Pancreas (tissue), 10 donors: ENCODE results near the gene CTDNEP1. TPM values are rescaled to one million over a fixed set of nuclear protein-coding genes. Genes with fewer than 3 reads are reported as not detected.

Source experiments
- ATAC-seq, 4 donors: fragments of 200-7000 bp; cut with Tn5 transposase; one replicate each; pipeline versions ENCODE4 v1.8.0 to v1.9.1; 2020; ENCODE audit warnings: mild to moderate bottlenecking in 4 of 4, moderate library complexity in 4 of 4
- DNase-seq, 6 donors: peaks; one replicate each; pipeline ENCODE4 v3.0.0-alpha.2; 2020
- FAIRE-seq: peaks from 2 replicates; lab custom pipeline; 2012; peaks lifted over from hg19 to GRCh38; lab: Jason Lieb, UNC
- H3K27ac ChIP-seq, 4 donors: fragments of 200-600 bp; sonication (generic); 1 replicate in 3 of 4; 2 replicates in 1 of 4; pipeline versions ENCODE4 v1.5.0 to v1.8.0; 2020
- H3K27me3 ChIP-seq, 4 donors: fragments of 200-600 bp; one replicate each; pipeline ENCODE4 v1.8.0; 2021
- H3K36me3 ChIP-seq, 3 donors: fragments of 200-600 bp; sonication (generic) in 1 of 3; one replicate each; pipeline versions ENCODE4 v1.5.0 to v1.8.0; 2020 to 2021
- H3K4me1 ChIP-seq, 3 donors: fragments of 200-600 bp; one replicate each; pipeline ENCODE4 v1.8.0; 2021
- H3K4me3 ChIP-seq, 4 donors: fragments of 200-600 bp; sonication (generic) in 2 of 4; one replicate each; pipeline versions ENCODE4 v1.5.0 to v1.8.0; 2020 to 2021
- H3K9me3 ChIP-seq, 4 donors: fragments of 200-600 bp; one replicate each; pipeline ENCODE4 v1.8.0; 2021
- WGBS, 2 donors: extraction: QIAGEN DNeasy Blood & Tissue Kit; methylation state at CpG; one replicate each; pipeline ENCODE4 v1.1.7; 2013; 5-methylcytosine and 5-hydroxymethylcytosine counted together
- intact Hi-C, 3 donors: fragments of 100-400 bp; cut with DNase I; formaldehyde crosslinking; loops; one replicate each; pipeline versions ENCODE4 v1.11.1 to v1.14.2; 2022
- polyA plus RNA-seq, 2 donors: library from polyadenylated mRNA; stranded (reverse); fragments of 200-250 nt; gene quantifications; one replicate each; pipeline ENCODE4 v1.2.3, GENCODE V29; 2013
- total RNA-seq, 6 donors: library from RNA; stranded (reverse); fragmentation: NEBNext Ultra II Directional in 4 of 6; extraction: Animal tissue kit (Norgen Biotek cat#: 25700) in 4 of 6; gene quantifications; one replicate each; pipeline versions ENCODE4 v1.2.1 to v1.2.4, GENCODE V29; 2021 to 2023
- TF ChIP-seq, protein P1 (sequence below), 4 donors: fragments of 200-600 bp; sonication (generic) in 3 of 4; IDR thresholded peaks; one replicate each; pipeline versions ENCODE4 v1.5.0 to v1.8.0; 2021; ENCODE audit warnings: antibody characterized with exemption in 4 of 4
- donor health status: healthy with polysubstance abuse.
- donor health status: DM: no; HTN: no; CAD: no; lungs with moderate emphysema.
- donor health status: DM: no; HTN: no; CAD: no.
- donor health status: control.
- donor health status: control.
- donor health status: Bipolar disorder and iron deficiency.
- donor health status: DM: yes; HTN: yes; CAD: no.
- donor health status: DM: no; HTN: no; CAD: no.
- donor health status: DM: no; HTN: no; CAD: no.
- donor health status: DM: yes; HTN: yes; CAD: no.

CTDNEP1 gene
- total and polyA plus RNA-seq, 8 donors = 42.0 to 75.2 (median 53.8) TPM

DNA sequence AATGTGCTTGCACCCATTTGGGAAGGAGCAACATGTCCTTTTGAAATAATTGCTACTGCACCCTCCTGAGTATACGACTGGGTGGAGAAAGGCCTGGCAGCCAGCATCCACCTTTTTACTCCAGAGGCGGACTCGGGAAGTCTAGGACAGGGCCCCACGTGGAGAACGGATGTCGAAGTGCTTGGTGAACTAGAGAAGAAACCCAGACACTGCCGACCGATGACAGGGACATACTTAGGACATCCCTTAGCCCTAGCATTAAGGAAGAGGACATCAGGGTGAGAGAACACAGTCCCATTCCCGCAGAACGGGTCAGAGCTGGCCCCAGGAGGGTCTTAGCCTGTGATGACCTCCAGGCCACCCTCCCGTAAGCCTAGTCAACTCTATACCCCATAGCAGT is 39.2 kb upstream of the CTDNEP1 start:
- no peak overlapping the region for H3K27ac ChIP-seq
- H3K36me3 ChIP-seq = no peaks in the 10 kb centered on the region
- no peak for DNase-seq
- no peak for ATAC-seq
- H3K27me3 ChIP-seq = no peaks in the 10 kb centered on the region
- H3K4me3 ChIP-seq = no peak overlapping the region
- intact Hi-C loops = loop anchor here in 1 of 3 donors (10.0 kb wide), 1 partner anchor 246 kb away; the partner anchor contains the start of gene SLC16A11
- no peak for FAIRE-seq
- no peaks in the 10 kb centered on the region for H3K9me3 ChIP-seq
- TF ChIP-seq, protein P1, sequence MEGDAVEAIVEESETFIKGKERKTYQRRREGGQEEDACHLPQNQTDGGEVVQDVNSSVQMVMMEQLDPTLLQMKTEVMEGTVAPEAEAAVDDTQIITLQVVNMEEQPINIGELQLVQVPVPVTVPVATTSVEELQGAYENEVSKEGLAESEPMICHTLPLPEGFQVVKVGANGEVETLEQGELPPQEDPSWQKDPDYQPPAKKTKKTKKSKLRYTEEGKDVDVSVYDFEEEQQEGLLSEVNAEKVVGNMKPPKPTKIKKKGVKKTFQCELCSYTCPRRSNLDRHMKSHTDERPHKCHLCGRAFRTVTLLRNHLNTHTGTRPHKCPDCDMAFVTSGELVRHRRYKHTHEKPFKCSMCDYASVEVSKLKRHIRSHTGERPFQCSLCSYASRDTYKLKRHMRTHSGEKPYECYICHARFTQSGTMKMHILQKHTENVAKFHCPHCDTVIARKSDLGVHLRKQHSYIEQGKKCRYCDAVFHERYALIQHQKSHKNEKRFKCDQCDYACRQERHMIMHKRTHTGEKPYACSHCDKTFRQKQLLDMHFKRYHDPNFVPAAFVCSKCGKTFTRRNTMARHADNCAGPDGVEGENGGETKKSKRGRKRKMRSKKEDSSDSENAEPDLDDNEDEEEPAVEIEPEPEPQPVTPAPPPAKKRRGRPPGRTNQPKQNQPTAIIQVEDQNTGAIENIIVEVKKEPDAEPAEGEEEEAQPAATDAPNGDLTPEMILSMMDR (IDR thresholded peaks at IDR 0.05) = no peak
- H3K4me1 ChIP-seq = peaks cover 0 to 14% (median 5%) of the 10 kb centered on the region in 3 donors
- 74 to 81% methylated on average over 11 of the region's 11 CpGs for WGBS, 2 donors

DNA sequence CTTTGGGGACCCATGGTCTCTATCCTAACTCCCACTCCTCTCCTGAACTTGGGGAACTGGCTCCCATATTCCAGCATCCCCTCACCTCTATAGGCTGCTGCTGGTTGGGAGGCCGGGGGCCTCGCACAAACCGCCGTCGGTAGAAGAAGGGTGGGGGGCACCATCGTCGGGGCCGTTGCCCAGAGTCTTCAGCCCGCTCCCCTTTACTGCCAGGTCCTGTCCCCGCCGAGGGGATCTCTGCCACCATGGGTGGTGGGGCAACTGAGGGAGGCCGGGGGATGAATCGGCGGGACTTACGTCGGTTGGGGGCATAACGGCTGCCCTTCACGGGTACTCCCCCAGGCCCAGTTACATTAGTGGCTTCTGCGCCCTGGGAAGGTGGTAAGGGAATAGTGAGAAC is 38.6 kb upstream of the CTDNEP1 start:
- peaks cover 0 to 11% (median 4%) of the 10 kb centered on the region in 3 donors for H3K4me1 ChIP-seq
- intact Hi-C loops = loop anchor here in 1 of 3 donors (10.0 kb wide), 1 partner anchor 245 kb away; the partner anchor contains the start of gene SLC16A11
- TF ChIP-seq, protein P1 (IDR thresholded peaks at IDR 0.05) = no peak
- DNase-seq (no peak), ATAC-seq (no peak), FAIRE-seq (no peak)
- no peak overlapping the region for H3K27ac ChIP-seq
- 86 to 88% methylated on average over 19 of the region's 19 CpGs for WGBS, 2 donors
- no peaks in the 10 kb centered on the region for H3K9me3 ChIP-seq
- H3K4me3 ChIP-seq = no peak overlapping the region
- no peaks in the 10 kb centered on the region for H3K27me3 ChIP-seq
- no peaks in the 10 kb centered on the region for H3K36me3 ChIP-seq

DNA sequence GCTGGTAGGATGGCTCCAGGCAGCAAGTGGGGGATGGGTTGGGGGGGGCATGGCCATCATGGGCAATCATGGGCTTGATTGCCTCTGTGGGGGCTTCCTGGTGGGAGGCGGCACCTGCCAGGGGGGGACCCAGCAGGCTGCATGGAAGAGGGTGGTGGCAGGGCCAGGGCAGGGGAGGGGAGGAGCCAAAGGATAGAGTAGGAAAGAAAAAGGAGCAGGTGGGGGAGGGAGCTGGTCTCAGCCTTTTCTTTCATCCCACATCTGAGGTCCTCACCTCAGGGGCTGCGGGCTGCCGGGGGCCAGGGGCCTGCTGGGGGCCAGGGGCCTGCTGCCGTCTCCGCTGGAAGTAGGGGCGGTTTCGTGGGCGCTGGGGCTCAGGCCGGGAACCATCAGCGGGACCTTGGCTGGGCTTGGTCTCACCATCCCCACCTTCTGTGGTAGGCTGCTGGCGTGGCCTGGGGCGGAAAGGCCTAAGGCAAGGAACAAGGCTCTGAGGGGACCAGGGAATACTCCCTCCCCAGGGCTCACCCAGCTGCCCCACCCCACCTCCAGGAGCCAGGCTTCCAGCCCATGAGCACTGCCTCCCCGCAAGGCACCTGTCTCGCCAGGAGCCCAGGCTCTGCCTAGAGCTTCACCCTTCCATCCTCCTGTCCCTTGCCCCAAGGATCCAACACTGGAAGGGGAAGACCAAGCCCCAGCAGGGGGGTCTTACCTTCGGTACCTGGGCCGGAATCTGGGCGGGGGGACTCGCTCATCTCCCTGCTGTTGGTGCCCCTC is 37.9 kb upstream of the CTDNEP1 start:
- H3K4me1 ChIP-seq = peaks cover 0 to 5% (median 0%) of the 10 kb centered on the region in 3 donors
- TF ChIP-seq, protein P1 (IDR thresholded peaks at IDR 0.05) = no peak
- DNase-seq (no peak), FAIRE-seq (no peak), ATAC-seq (no peak)
- no peaks in the 10 kb centered on the region for H3K27me3 ChIP-seq
- no peak overlapping the region for H3K27ac ChIP-seq
- H3K9me3 ChIP-seq = no peaks in the 10 kb centered on the region
- 85 to 88% methylated on average over 17 to 18 of the region's 18 CpGs for WGBS, 2 donors
- H3K4me3 ChIP-seq = no peak overlapping the region
- H3K36me3 ChIP-seq = no peaks in the 10 kb centered on the region
- intact Hi-C loops = loop anchor here in 1 of 3 donors (10.0 kb wide), 1 partner anchor 245 kb away; the partner anchor contains the start of gene SLC16A11

DNA sequence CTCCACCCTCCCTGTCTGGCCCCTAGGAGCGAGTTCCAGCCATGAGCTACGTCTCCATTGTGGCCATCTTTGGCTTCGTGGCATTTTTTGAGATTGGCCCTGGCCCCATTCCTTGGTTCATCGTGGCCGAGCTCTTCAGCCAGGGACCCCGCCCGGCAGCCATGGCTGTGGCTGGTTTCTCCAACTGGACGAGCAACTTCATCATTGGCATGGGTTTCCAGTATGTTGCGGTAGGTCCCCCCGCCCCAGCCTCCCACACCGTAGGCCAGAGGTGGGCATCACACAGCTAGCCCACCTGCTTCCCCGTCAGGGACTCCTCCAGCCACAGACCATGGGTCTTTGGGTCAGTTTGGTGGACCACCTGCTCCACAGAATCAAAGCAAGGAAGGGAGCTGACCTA is 34.1 kb upstream of the CTDNEP1 start:
- ATAC-seq = no peak
- TF ChIP-seq, protein P1 (IDR thresholded peaks at IDR 0.05) = no peak
- Histone ChIP-seq H3K4me3 (no peak overlapping the region), H3K27ac (no peak overlapping the region), H3K27me3 (no peaks in the 10 kb centered on the region), H3K36me3 (no peaks in the 10 kb centered on the region), H3K4me1 (peaks cover 4 to 13% (median 9%) of the 10 kb centered on the region in 3 donors), H3K9me3 (no peaks in the 10 kb centered on the region)
- FAIRE-seq = no peak
- no peak for DNase-seq
- intact Hi-C loops = no loop called here
- 85 to 89% methylated on average over 12 of the region's 12 CpGs for WGBS, 2 donors

DNA sequence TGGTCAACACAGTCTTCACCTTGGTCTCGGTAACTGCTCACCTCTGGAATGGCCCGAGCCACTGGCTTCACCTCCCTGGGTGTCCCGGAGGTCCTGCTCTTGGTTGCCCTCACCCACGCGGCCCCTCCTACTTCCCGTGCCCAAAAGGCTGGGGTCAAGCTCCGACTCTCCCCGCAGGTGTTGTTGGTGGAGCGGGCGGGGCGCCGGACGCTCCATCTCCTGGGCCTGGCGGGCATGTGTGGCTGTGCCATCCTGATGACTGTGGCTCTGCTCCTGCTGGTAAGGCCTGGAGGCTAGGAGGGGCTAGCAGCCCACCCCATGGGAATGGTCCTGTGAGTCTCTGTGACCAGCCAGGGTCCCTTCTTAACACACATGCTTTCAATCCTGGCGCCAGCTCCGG is 33.4 kb upstream of the CTDNEP1 start:
- DNase-seq (no peak), FAIRE-seq (no peak), ATAC-seq (no peak)
- TF ChIP-seq, protein P1 (IDR thresholded peaks at IDR 0.05) = no peak
- Histone ChIP-seq H3K4me1 (peaks cover 5 to 14% (median 9%) of the 10 kb centered on the region in 3 donors), H3K36me3 (no peaks in the 10 kb centered on the region), H3K4me3 (no peak overlapping the region), H3K27me3 (no peaks in the 10 kb centered on the region), H3K27ac (no peak overlapping the region), H3K9me3 (no peaks in the 10 kb centered on the region)
- 87 to 95% methylated on average over 16 of the region's 16 CpGs for WGBS, 2 donors
- intact Hi-C loops = no loop called here
